ENCODE data around the gene CYP39A1. TPM values are rescaled to one million over a fixed set of nuclear protein-coding genes. Genes with fewer than 3 reads are reported as not detected.
A peak's percentile ranks its signal among the peaks of the same experiment; 100 is the strongest.

The CYP39A1 gene
- total RNA-seq, 1 donor from 2014 or later: 2.1 TPM

DNA sequence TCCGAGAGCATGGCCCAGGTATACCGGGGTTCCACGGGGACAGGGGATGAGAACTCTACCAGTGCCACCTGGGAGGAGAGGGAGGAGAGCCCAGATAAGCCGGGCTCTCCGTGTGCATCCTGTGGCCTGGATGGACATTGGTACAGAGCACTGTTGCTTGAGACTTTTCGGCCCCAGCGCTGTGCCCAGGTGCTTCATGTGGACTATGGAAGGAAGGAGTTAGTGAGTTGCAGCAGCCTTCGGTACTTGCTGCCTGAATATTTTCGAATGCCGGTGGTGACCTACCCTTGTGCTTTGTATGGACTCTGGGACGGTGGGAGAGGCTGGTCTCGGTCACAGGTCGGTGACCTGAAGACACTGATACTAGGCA lies 36.3 kb upstream of the CYP39A1 start:
- Mint-ChIP-seq H3K27ac (ENCODE audit: unreplicated experiment) (peak overlapping the region; percentile 20), H3K9me3 (peaks cover 8% of the 10 kb centered on the region), H3K36me3 (ENCODE audit: low read depth) (no peaks in the 10 kb centered on the region), H3K4me1 (no peaks in the 10 kb centered on the region), H3K27me3 (ENCODE audit: low read depth) (no peaks in the 10 kb centered on the region), H3K4me3 (no peak overlapping the region)
- no peak for TF ChIP-seq CTCF (conservative IDR thresholded peaks at IDR 0.05)
- DNase-seq (ENCODE audit: low read depth, low spot score): no peak

GRCh38 chr6:46688117-46688965 lies 35.7 kb upstream of the CYP39A1 start:
- no peak for DNase-seq (ENCODE audit: low read depth, low spot score)
- H3K4me1 Mint-ChIP-seq: no peaks in the 10 kb centered on the region
- TF ChIP-seq CTCF (conservative IDR thresholded peaks at IDR 0.05): no peak
- no peak overlapping the region for H3K4me3 Mint-ChIP-seq
- peaks cover 8% of the 10 kb centered on the region for H3K9me3 Mint-ChIP-seq
- no peak overlapping the region for H3K27ac Mint-ChIP-seq (ENCODE audit: unreplicated experiment)
- H3K27me3 Mint-ChIP-seq (ENCODE audit: low read depth): no peaks in the 10 kb centered on the region
- no peaks in the 10 kb centered on the region for H3K36me3 Mint-ChIP-seq (ENCODE audit: low read depth)

DNA sequence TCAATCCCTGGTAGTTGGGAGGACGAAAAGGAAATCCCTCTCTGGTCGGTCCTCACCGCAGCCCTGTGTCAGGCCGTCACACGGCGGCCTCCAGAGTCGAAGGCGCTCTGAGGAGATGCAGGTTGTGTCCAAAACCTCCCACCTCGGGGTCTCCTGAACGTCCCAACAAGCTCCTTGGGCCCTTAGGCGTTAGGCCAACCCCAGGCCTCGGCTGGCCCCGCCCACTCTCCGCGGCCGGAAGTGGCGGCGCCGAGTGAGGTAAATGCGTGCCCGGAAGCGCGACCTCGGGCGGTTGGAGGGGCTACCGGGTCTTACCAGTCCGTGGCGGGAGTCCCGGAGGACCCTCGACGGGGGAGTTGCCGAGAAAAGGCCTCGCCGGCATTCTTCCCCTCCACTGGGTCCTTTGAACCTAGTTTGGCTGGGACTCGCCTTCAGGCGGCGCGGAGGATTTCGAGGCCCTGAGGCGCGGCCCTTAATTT lies 35.0 kb upstream of the CYP39A1 start, which contains the start of gene TDRD6:
TDRD6 (plus strand) TSS at position 267 of the 479 bp plus-strand sequence. CDS start 244 bp downstream, outside the sequence.
- no peak for TF ChIP-seq CTCF (conservative IDR thresholded peaks at IDR 0.05)
- H3K4me3 Mint-ChIP-seq: no peak within 1 kb of the TSS
- no peak within 1 kb of the TSS for H3K27ac Mint-ChIP-seq (ENCODE audit: unreplicated experiment)
- no peaks in the 10 kb centered on the region for H3K36me3 Mint-ChIP-seq (ENCODE audit: low read depth)
- H3K9me3 Mint-ChIP-seq: peaks cover 8% of the 10 kb centered on the region
- DNase-seq (ENCODE audit: low read depth, low spot score): no peak
- no peaks in the 10 kb centered on the region for H3K4me1 Mint-ChIP-seq
- H3K27me3 Mint-ChIP-seq (ENCODE audit: low read depth): no peaks in the 10 kb centered on the region

GRCh38 chr6:46684771-46685170 lies 32.2 kb upstream of the CYP39A1 start:
- Mint-ChIP-seq H3K27me3 (ENCODE audit: low read depth) (no peaks in the 10 kb centered on the region), H3K9me3 (peaks cover 8% of the 10 kb centered on the region), H3K27ac (ENCODE audit: unreplicated experiment) (no peak overlapping the region), H3K36me3 (ENCODE audit: low read depth) (no peaks in the 10 kb centered on the region), H3K4me3 (no peak overlapping the region), H3K4me1 (no peaks in the 10 kb centered on the region)
- DNase-seq (ENCODE audit: low read depth, low spot score): no peak
- TF ChIP-seq CTCF (conservative IDR thresholded peaks at IDR 0.05): no peak

DNA sequence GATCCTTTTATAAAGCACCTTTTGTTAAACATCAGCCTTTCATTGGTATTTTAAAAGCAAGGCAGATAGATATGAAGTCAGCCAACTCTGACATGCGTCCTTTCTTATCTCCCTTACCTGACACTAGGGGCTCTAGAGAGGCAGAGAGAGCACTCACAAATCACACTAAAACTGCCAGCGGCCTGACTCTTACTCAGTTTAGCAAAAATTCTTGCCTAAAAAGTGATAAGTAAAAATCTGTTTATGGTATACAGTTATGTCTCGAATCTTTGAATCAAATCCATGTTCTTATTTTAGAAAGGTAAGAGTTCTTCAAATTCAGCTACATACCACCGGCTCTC lies 24.7 kb upstream of the CYP39A1 start:
- no peak overlapping the region for H3K27ac Mint-ChIP-seq (ENCODE audit: unreplicated experiment)
- no peak for DNase-seq (ENCODE audit: low read depth, low spot score)
- no peaks in the 10 kb centered on the region for H3K9me3 Mint-ChIP-seq
- no peaks in the 10 kb centered on the region for H3K36me3 Mint-ChIP-seq (ENCODE audit: low read depth)
- peak; percentile 57 for TF ChIP-seq CTCF (conservative IDR thresholded peaks at IDR 0.05)
- H3K27me3 Mint-ChIP-seq (ENCODE audit: low read depth): no peaks in the 10 kb centered on the region
- no peaks in the 10 kb centered on the region for H3K4me1 Mint-ChIP-seq
- H3K4me3 Mint-ChIP-seq: no peak overlapping the region
